CD4-positive, alpha-beta memory T cell (primary cell): ENCODE results near the gene SMYD3. TPM values are rescaled to one million over a fixed set of nuclear protein-coding genes. Genes with fewer than 3 reads are reported as not detected.

Source experiments
- CTCF ChIA-PET: fragments of 350-600 bp; sonication (Branson Sonifier 250); formaldehyde crosslinking; loops from one replicate; lab custom pipeline; 2021; ENCODE audit warnings: inconsistent platforms; ENCODE audit not compliant: partially characterized antibody; lab: Charles Lee
- POLR2A ChIA-PET: fragments of 350-600 bp; sonication (Branson Sonifier 250); formaldehyde crosslinking; loops from one replicate; lab custom pipeline; 2021; ENCODE audit not compliant: partially characterized antibody; lab: Charles Lee
- DNase-seq, 5 donors: peaks; one replicate each; pipeline versions ENCODE4 v3.0.0 to v3.0.0-alpha.2; 2020 to 2022; ENCODE audit warnings: mixed read lengths in 1 of 5
- H3K27ac ChIP-seq: one replicate; pipeline ENCODE4 v1.7.0; 2013; ENCODE audit warnings: low read depth, low read length
- H3K27me3 ChIP-seq: 2 replicates; pipeline ENCODE4 v1.7.0; 2013; ENCODE audit warnings: mild to moderate bottlenecking, low read length, moderate library complexity; ENCODE audit not compliant: insufficient read depth
- H3K36me3 ChIP-seq: 2 replicates; pipeline ENCODE4 v1.7.0; 2013; ENCODE audit warnings: mild to moderate bottlenecking, low read length, moderate library complexity; ENCODE audit not compliant: insufficient read depth
- H3K4me1 ChIP-seq: 2 replicates; pipeline ENCODE4 v1.7.0; 2013; ENCODE audit warnings: mild to moderate bottlenecking, low read length, moderate library complexity; ENCODE audit not compliant: insufficient read depth
- H3K4me3 ChIP-seq, 2 donors: one replicate each; pipeline ENCODE4 v1.7.0; 2013; ENCODE audit warnings: low read length in 2 of 2, mild to moderate bottlenecking in 1 of 2
- H3K9me3 ChIP-seq, 2 donors: one replicate each; pipeline ENCODE4 v1.7.0; 2013; ENCODE audit warnings: low read length in 2 of 2, control low read depth in 1 of 2; ENCODE audit not compliant: control insufficient read depth in 1 of 2
- H3K27ac Mint-ChIP-seq, 7 donors: one replicate each; pipeline ENCODE4 v1.8.0; 2020 to 2021; ENCODE audit warnings: mixed read lengths in 7 of 7, mild to moderate bottlenecking in 6 of 7, inconsistent platforms in 3 of 7, moderate library complexity in 3 of 7
- H3K27me3 Mint-ChIP-seq, 2 donors: one replicate each; pipeline ENCODE4 v1.8.0; 2020 to 2021; ENCODE audit warnings: mixed read lengths in 2 of 2
- H3K36me3 Mint-ChIP-seq, 2 donors: one replicate each; pipeline ENCODE4 v1.8.0; 2020 to 2021; ENCODE audit warnings: mixed read lengths in 2 of 2, inconsistent platforms in 1 of 2, mild to moderate bottlenecking in 1 of 2
- H3K4me1 Mint-ChIP-seq, 4 donors: one replicate each; pipeline ENCODE4 v1.8.0; 2020 to 2021; ENCODE audit warnings: mixed read lengths in 4 of 4, mild to moderate bottlenecking in 1 of 4
- H3K4me3 Mint-ChIP-seq, 8 donors: one replicate each; pipeline ENCODE4 v1.8.0; 2020 to 2021; ENCODE audit warnings: mixed read lengths in 8 of 8, mild to moderate bottlenecking in 7 of 8, moderate library complexity in 6 of 8, inconsistent platforms in 3 of 8
- H3K9me3 Mint-ChIP-seq, 8 donors: one replicate each; pipeline ENCODE4 v1.8.0; 2020 to 2021; ENCODE audit warnings: mixed read lengths in 8 of 8, mild to moderate bottlenecking in 5 of 8, inconsistent platforms in 3 of 8, moderate library complexity in 1 of 8
- intact Hi-C: fragments of 100-400 bp; cut with micrococcal nuclease; formaldehyde crosslinking; loops from one replicate; pipeline ENCODE4 v1.15.1; 2023
- polyA plus RNA-seq, 2 donors: library from polyadenylated mRNA; unstranded; fragments of 300-500 nt; fragmentation: Illumina TruSeq; gene quantifications; one replicate each; pipeline ENCODE4 v1.2.3, GENCODE V29; 2021
- total RNA-seq, 2 experiments: library from RNA; stranded (reverse); gene quantifications; one replicate each; pipeline ENCODE4 v1.2.3, GENCODE V29; 2021

SMYD3 gene
- total and polyA plus RNA-seq, 4 experiments from 2014 or later = 19.5 to 28.9 (median 22.9) TPM

GRCh38 chr1:245853291-245853690 lies 653.8 kb downstream of the SMYD3 start:
- Histone ChIP-seq H3K27ac (no peak overlapping the region), H3K4me1 (no peaks in the 10 kb centered on the region), H3K9me3 (no peaks in the 10 kb centered on the region), H3K36me3 (no peaks in the 10 kb centered on the region), H3K4me3 (no peak overlapping the region), H3K27me3 (no peaks in the 10 kb centered on the region)
- Mint-ChIP-seq H3K36me3 (peaks cover 37 to 75% of the 10 kb centered on the region in 2 donors), H3K4me1 (no peaks in the 10 kb centered on the region), H3K27me3 (no peaks in the 10 kb centered on the region), H3K9me3 (peaks cover 0 to 7% (median 4%) of the 10 kb centered on the region in 8 donors), H3K27ac (no peak overlapping the region), H3K4me3 (no peak overlapping the region)
- intact Hi-C loops = no loop called here
- CTCF ChIA-PET = no interaction called here
- no peak for DNase-seq
- POLR2A ChIA-PET = no interaction called here

GRCh38 chr1:245843101-245843500 lies 664.0 kb downstream of the SMYD3 start:
- Histone ChIP-seq H3K4me3 (no peak overlapping the region), H3K9me3 (no peaks in the 10 kb centered on the region), H3K27me3 (no peaks in the 10 kb centered on the region), H3K27ac (no peak overlapping the region), H3K36me3 (no peaks in the 10 kb centered on the region), H3K4me1 (no peaks in the 10 kb centered on the region)
- Mint-ChIP-seq H3K36me3 (peaks cover 5 to 24% of the 10 kb centered on the region in 2 donors), H3K4me3 (no peak overlapping the region), H3K9me3 (peaks cover 0 to 2% (median 0%) of the 10 kb centered on the region in 8 donors), H3K27ac (peak overlapping the region in 1 of 7 donors; percentile 82), H3K4me1 (no peaks in the 10 kb centered on the region), H3K27me3 (no peaks in the 10 kb centered on the region)
- intact Hi-C loops = no loop called here
- POLR2A ChIA-PET = no interaction called here
- no peak for DNase-seq
- CTCF ChIA-PET = interaction anchor here (1.4 kb wide), 1 partner anchor 13 kb away, joined by 4 read pairs; no protein-coding TSS in a partner anchor

GRCh38 chr1:245842106-245842505 lies 665.0 kb downstream of the SMYD3 start:
- ChIA-PET POLR2A (no interaction called here), CTCF (no interaction called here)
- H3K4me3 ChIP-seq = no peak overlapping the region
- DNase-seq = no peak
- H3K27ac ChIP-seq = no peak overlapping the region
- intact Hi-C loops = no loop called here
- no peaks in the 10 kb centered on the region for H3K4me1 Mint-ChIP-seq
- H3K27ac Mint-ChIP-seq = no peak overlapping the region
- peaks cover 10 to 33% of the 10 kb centered on the region in 2 donors for H3K36me3 Mint-ChIP-seq
- no peaks in the 10 kb centered on the region for H3K27me3 ChIP-seq
- no peaks in the 10 kb centered on the region for H3K27me3 Mint-ChIP-seq
- no peak overlapping the region for H3K4me3 Mint-ChIP-seq
- peaks cover 0 to 2% (median 0%) of the 10 kb centered on the region in 8 donors for H3K9me3 Mint-ChIP-seq
- H3K4me1 ChIP-seq = no peaks in the 10 kb centered on the region
- no peaks in the 10 kb centered on the region for H3K9me3 ChIP-seq
- no peaks in the 10 kb centered on the region for H3K36me3 ChIP-seq

GRCh38 chr1:245840971-245841370 lies 666.1 kb downstream of the SMYD3 start:
- H3K27ac ChIP-seq = no peak overlapping the region
- ChIA-PET POLR2A (no interaction called here), CTCF (no interaction called here)
- Mint-ChIP-seq H3K27me3 (no peaks in the 10 kb centered on the region), H3K4me3 (no peak overlapping the region), H3K27ac (no peak overlapping the region), H3K4me1 (no peaks in the 10 kb centered on the region), H3K9me3 (peaks cover 0 to 2% (median 0%) of the 10 kb centered on the region in 8 donors), H3K36me3 (peaks cover 13 to 38% of the 10 kb centered on the region in 2 donors)
- no peaks in the 10 kb centered on the region for H3K36me3 ChIP-seq
- H3K27me3 ChIP-seq = no peaks in the 10 kb centered on the region
- no peak overlapping the region for H3K4me3 ChIP-seq
- no peaks in the 10 kb centered on the region for H3K4me1 ChIP-seq
- intact Hi-C loops = no loop called here
- no peaks in the 10 kb centered on the region for H3K9me3 ChIP-seq
- no peak for DNase-seq

GRCh38 chr1:245837718-245838117 lies 669.4 kb downstream of the SMYD3 start:
- Histone ChIP-seq H3K36me3 (no peaks in the 10 kb centered on the region), H3K9me3 (no peaks in the 10 kb centered on the region), H3K27ac (no peak overlapping the region), H3K4me1 (no peaks in the 10 kb centered on the region), H3K27me3 (no peaks in the 10 kb centered on the region), H3K4me3 (no peak overlapping the region)
- no peak overlapping the region for H3K27ac Mint-ChIP-seq
- H3K4me3 Mint-ChIP-seq = no peak overlapping the region
- no peak for DNase-seq
- POLR2A ChIA-PET = no interaction called here
- H3K9me3 Mint-ChIP-seq = no peaks in the 10 kb centered on the region
- CTCF ChIA-PET = no interaction called here
- no peaks in the 10 kb centered on the region for H3K27me3 Mint-ChIP-seq
- H3K36me3 Mint-ChIP-seq = peaks cover 17 to 53% of the 10 kb centered on the region in 2 donors
- no peaks in the 10 kb centered on the region for H3K4me1 Mint-ChIP-seq
- intact Hi-C loops = no loop called here

GRCh38 chr1:245835386-245835785 lies 671.7 kb downstream of the SMYD3 start:
- Histone ChIP-seq H3K27me3 (no peaks in the 10 kb centered on the region), H3K27ac (no peak overlapping the region), H3K4me3 (no peak overlapping the region), H3K9me3 (no peaks in the 10 kb centered on the region), H3K36me3 (no peaks in the 10 kb centered on the region), H3K4me1 (no peaks in the 10 kb centered on the region)
- no peak for DNase-seq
- intact Hi-C loops = no loop called here
- Mint-ChIP-seq H3K36me3 (peaks cover 27 to 71% of the 10 kb centered on the region in 2 donors), H3K4me3 (no peak overlapping the region), H3K27ac (no peak overlapping the region), H3K4me1 (no peaks in the 10 kb centered on the region), H3K27me3 (no peaks in the 10 kb centered on the region), H3K9me3 (peaks cover 0 to 3% (median 0%) of the 10 kb centered on the region in 8 donors)
- CTCF ChIA-PET = interaction anchor here (0.7 kb wide), 1 partner anchor 616 kb away, joined by 3 read pairs; no protein-coding TSS in a partner anchor
- POLR2A ChIA-PET = no interaction called here

- CTCF ChIA-PET = no interaction called here
- intact Hi-C loops = no loop called here
Measured at GRCh38 chr1:245834002-245834401, 673.1 kb downstream of the SMYD3 start.

More at GRCh38 chr1:245834002-245834401, 673.1 kb downstream of the SMYD3 start:
- no peak overlapping the region for H3K27ac ChIP-seq
- no peak overlapping the region for H3K27ac Mint-ChIP-seq
- POLR2A ChIA-PET = no interaction called here
- peaks cover 28 to 77% of the 10 kb centered on the region in 2 donors for H3K36me3 Mint-ChIP-seq
- DNase-seq = no peak
- H3K27me3 Mint-ChIP-seq = no peaks in the 10 kb centered on the region
- H3K4me3 ChIP-seq = no peak overlapping the region
- no peaks in the 10 kb centered on the region for H3K4me1 Mint-ChIP-seq
- no peaks in the 10 kb centered on the region for H3K4me1 ChIP-seq
- no peak overlapping the region for H3K4me3 Mint-ChIP-seq
- H3K27me3 ChIP-seq = no peaks in the 10 kb centered on the region
- H3K36me3 ChIP-seq = no peaks in the 10 kb centered on the region
- H3K9me3 ChIP-seq = no peaks in the 10 kb centered on the region
- H3K9me3 Mint-ChIP-seq = peaks cover 0 to 3% (median 0%) of the 10 kb centered on the region in 8 donors
